ENCODE data around the gene ANKRD12.

ANKRD12 gene

GRCh38 chr18:9296233-9297006 is 159.8 kb downstream of the ANKRD12 start:
- DNase-seq: no peak

GRCh38 chr18:9297007-9297393 is 160.4 kb downstream of the ANKRD12 start:
- DNase-seq: peak in 1 of 4 experiments; percentile 1

- DNase-seq: no peak
Measured at GRCh38 chr18:9304388-9305070, 167.9 kb downstream of the ANKRD12 start.

GRCh38 chr18:9319333-9319732 is 182.8 kb downstream of the ANKRD12 start:
- no peak for DNase-seq

- DNase-seq: no peak
Measured at GRCh38 chr18:9321017-9321452, 184.5 kb downstream of the ANKRD12 start.

- DNase-seq: no peak
Measured at GRCh38 chr18:9321736-9322135, 185.2 kb downstream of the ANKRD12 start.

GRCh38 chr18:9322744-9323143 is 186.2 kb downstream of the ANKRD12 start:
- DNase-seq: no peak

GRCh38 chr18:9323750-9324445 is 187.3 kb downstream of the ANKRD12 start:
- DNase-seq: no peak

GRCh38 chr18:9325716-9326115 is 189.1 kb downstream of the ANKRD12 start:
- DNase-seq: no peak

GRCh38 chr18:9328776-9329175 is 192.2 kb downstream of the ANKRD12 start:
- no peak for DNase-seq

- no peak for DNase-seq
Measured at GRCh38 chr18:9329471-9329870, 192.9 kb downstream of the ANKRD12 start.

GRCh38 chr18:9330419-9330818 is 193.8 kb downstream of the ANKRD12 start:
- DNase-seq: no peak

GRCh38 chr18:9333441-9334328 is 197.1 kb downstream of the ANKRD12 start:
- DNase-seq: no peak

GRCh38 chr18:9334329-9334972 is 197.9 kb downstream of the ANKRD12 start, which contains the start of gene TWSG1:
TSS of gene TWSG1 (plus strand) at chr18:9334773. CDS start at chr18:9337230, 2,457 bp downstream.
- DNase-seq: peak; percentile 87 to 90 (median 88)

GRCh38 chr18:9334973-9335696 is 198.6 kb downstream of the ANKRD12 start:
- DNase-seq: peak in 2 of 4 experiments; percentile 9 to 41

Measured in activated CD4-positive, CD25-positive, alpha-beta regulatory T cell (primary cell).